Measurements from ENCODE around the gene SMIM26.
"Not testable (repeated sequence)": the region's sequence is repeated elsewhere in the genome, so short reads cannot be mapped to it uniquely, and the experiment has no call there.

The SMIM26 gene, protein sequence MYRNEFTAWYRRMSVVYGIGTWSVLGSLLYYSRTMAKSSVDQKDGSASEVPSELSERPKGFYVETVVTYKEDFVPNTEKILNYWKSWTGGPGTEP

DNA sequence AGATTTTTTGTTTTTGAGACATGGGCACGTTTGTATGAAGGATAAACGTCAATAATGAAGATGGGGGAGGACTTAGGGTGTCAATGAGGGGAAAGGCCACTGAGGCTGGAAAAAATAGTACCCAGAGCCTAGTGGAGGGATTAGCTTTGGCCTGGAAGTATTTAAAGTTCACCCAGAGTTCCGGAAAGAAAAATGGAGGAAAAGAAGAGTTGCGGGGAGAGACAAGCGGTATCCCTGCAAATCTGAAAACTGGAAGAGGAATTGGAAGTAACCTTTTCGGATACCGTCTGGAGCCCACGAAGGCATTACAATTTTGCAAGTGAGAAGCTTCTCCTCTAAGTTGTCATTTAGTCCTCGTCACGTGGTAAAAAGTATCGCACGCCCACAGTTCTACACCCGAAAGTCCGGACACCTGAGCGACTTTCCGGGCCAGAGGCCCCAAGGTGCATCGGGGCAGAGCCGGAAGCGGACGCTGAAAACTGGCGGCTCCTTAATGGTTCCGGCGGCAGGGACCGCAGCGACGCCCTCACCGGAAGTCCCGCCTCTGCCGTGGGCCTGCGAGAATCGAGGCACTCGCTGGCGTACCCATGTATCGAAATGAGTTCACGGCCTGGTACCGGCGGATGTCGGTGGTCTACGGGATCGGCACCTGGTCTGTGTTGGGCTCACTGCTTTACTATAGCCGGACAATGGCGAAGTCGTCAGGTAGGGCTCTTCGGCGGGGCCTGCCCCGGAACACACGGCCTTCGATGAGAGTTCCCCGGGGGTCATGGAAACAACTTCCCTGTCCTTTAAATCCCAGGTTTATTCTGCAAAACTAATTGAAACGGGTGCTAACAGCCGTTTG, at the start of gene SMIM26:
TSS of gene SMIM26 (plus strand) at position 541 of the 847 bp plus-strand sequence. CDS start at position 588, 47 bp downstream.
- DNase-seq (ENCODE audit: low read depth in 2 of 2): peak; percentile 86 to 91

DNA sequence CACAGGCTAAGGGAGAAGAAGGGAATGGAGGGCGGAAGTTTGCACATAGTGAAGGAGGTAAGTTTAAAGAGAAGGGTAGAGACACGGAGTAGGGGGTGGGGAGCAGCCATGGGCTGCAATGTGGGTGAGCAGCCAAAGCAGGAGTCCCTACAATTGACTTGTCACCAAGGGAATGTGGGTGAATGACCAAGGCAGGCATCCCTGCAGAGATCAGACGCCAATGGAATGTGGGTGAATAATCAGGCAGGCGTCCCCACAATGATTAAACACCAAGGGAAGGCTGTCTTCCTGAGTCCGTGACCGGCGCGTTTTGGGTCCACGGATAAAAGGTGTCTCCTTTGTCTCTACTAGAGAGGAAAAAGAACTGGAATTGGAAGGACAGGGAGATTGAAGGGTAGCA, 45.2 kb upstream of the SMIM26 start:
- DNase-seq (ENCODE audit: low read depth in 2 of 2): not testable (repeated sequence)

DNA sequence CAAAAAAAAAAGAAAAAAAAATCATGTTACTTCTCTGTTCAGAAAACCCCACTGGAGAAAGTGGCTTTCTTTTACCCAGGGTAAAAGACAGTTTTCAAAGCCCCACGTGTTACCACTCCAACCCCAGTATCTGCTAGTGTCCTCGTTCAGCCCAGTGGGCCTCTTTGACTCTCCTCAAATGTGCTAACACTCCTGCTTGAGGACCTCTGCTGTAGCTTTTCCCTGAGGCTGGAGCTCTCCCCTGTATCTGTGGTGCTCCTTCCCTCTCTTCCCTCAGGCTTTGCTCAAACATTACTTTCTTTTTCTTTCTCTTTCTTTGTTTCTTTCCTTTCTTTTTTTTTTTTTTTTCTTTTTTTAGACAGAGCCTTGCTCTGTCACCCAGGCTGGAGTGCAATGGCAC, 44.2 kb upstream of the SMIM26 start:
- DNase-seq (ENCODE audit: low read depth in 2 of 2): no peak

DNA sequence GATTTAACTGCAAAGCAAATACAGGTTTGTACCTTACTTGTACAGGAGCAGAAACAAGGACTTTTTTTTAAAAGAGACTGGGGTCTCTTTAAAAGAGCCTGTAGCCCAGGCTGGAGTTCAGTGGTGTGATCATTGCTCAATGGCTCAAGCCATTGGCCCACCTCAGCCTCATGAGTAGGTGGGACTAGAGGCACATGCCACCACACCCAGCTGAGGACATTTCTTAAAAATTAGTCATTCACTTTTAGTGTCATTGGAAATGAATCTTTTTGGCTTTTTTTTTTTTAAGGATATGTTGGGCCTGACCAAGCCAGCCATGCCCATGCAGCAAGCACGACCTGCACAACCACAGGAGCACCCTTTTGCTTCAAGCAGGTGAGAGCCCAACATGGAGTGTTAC, 42.6 kb upstream of the SMIM26 start:
- no peak for DNase-seq (ENCODE audit: low read depth in 2 of 2)

DNA sequence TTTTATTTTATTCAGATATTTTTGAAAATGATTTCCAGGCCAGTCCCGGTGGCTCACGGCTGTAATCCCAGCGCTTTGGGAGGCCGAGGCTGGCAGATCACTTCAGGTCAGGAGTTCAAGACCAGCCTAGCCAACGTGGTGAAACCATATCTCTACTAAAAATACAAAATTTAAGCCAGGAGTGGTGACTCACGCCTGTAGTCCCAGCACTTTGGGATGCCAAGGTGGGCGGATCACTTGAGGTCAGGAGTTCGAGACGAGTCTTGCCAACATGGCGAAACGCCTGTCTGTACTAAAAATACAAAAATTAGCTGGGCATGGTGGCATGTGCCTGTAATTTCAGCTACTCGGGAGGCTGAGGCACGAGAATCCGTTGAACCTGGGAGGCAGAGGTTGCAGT, 40.5 kb upstream of the SMIM26 start:
- not testable (repeated sequence) for DNase-seq (ENCODE audit: low read depth in 2 of 2)

DNA sequence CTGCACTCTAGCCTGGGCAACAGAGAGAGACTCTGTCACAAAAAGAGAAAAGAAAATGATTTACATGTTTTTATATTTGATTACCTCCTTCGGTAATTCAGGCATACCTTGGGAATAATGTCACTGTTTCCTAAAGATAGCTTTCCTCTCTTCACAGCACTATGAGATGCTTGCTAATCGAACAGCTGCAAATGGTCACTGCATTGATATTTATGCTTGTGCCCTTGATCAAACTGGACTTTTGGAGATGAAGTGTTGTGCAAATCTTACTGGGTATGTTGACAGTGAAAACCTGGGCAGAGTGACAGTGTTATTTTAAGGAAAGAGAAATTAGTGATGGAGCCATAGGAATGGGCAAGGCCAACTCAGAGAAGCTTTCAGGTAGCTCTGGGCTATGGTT, 39.9 kb upstream of the SMIM26 start:
- DNase-seq (ENCODE audit: low read depth in 2 of 2): no peak

DNA sequence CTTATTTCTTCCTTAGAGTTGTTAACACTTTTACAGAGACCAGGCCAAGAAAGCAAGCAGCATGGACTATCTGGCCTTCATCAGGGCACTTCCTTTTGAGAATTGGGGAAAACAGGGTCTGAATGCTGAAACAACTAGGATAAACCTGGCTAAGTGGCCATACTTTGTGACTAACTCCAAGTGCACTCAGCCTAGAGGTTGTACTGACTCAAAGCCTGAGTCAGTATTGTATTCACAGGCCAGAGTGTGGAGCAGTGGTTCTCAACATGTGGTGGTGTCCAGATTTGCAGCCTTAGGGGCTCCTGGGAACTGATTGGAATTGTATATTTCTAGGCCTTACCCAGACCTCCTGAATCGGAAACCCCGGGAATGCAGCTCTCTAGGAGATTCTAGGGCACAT, 39.4 kb upstream of the SMIM26 start:
- no peak for DNase-seq (ENCODE audit: low read depth in 2 of 2)

DNA sequence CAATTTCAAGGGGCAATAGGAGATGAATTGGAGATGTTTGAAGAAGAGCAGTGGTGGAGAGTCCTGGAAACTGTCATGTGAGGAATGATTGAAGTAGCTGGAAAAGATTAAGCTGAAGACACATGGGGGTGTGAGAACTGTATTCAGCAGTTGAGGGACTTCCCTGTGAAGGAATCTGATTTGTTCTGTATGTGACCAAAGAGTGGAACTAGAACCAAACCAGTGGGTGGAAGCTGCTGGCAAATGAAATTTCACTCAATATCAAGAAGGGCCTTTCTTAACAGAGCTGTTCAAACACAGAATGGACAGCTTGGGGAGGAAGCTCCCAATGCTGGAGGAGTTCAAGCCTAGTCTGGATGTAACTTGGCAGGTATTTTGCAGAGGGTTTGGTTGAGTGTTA, 38.2 kb upstream of the SMIM26 start:
- DNase-seq (ENCODE audit: low read depth in 2 of 2): no peak

DNA sequence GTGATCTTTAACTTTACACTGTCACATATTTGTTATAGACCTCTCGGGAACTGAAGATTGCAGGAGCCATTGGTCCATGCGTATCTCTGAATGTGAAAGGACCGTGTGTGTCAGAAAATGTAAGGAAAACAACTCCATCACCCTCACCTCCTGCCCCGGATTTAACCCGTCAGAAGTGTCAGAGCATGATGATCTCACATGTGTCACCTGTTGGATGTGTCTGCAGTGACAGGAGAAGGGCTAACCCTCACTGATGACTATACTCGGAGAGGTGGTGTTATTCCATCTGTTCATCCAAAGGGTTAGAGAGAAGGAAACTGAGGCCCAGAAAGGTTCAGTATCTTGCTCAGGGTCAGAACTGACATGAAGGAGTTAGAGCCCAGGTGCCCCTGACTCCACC, 34.6 kb upstream of the SMIM26 start:
- DNase-seq (ENCODE audit: low read depth in 2 of 2): no peak

DNA sequence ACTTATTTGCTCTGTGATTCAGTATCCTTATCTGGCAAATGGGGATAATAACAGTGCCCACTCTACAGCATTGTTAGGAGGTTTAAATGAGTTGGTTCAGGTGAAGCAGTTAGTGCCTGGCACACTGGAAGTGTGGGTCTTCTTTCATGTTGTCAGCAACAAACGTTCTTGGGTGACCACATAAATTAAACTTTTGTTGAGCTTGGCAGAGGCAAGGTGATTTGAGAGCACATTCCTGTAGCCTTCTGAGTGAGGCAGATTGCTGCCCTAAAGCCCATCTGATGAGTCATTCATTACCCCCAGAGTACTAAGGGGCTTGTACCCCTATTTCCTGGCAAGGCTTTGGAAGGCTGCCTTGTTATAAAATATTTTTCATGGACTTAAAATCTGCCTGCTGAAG, 33.7 kb upstream of the SMIM26 start:
- DNase-seq (ENCODE audit: low read depth in 2 of 2): no peak

DNA sequence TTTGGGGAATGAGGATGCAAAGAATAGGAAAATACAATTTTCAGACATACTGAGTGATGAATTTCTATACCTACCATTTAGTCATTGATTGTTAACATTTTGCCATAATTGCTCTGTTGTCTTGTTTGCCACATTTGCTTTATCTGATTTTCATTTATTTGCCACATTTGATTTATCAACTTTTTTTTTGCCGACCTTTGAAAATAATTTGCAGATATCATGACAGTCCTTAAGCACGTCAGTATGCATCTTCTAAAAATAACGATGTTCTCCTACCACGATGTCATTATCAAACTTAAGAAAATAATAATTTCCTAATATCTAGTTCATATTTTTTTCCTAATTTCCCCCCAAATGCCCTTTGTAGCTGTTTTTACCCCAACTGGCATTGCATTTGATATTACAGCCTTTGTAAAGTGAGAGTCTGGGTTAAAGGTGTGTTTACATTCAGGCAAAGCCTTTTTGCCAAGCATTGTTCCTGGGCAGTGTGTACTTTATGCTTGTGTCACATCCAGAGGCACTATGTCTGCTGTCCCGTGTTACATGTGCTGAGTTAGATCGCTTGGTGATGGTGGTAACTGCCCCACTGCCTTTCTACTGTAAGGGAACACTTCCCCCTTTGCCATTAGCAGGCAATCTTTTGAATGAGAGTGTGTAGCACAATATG, 33.1 kb upstream of the SMIM26 start:
- no peak for DNase-seq (ENCODE audit: low read depth in 2 of 2)

DNA sequence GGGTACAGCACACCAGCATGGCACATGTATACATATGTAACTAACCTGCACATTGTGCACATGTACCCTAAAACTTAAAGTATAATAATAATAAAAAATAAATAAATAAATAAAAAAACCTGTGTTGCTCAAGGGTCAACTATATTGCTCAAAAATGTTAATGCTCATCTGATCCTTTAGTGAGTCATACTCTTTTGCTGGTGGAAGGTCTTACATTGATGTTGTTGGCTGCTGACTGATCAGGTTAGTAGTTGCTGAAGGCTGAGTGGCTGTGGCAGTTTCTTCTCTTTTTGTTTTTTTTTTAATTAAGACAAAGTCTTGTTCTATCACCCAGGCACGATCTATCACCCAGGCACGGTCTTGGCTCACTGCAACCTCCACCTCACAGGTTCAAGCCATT, 29.6 kb upstream of the SMIM26 start:
- DNase-seq (ENCODE audit: low read depth in 2 of 2): no peak

DNA sequence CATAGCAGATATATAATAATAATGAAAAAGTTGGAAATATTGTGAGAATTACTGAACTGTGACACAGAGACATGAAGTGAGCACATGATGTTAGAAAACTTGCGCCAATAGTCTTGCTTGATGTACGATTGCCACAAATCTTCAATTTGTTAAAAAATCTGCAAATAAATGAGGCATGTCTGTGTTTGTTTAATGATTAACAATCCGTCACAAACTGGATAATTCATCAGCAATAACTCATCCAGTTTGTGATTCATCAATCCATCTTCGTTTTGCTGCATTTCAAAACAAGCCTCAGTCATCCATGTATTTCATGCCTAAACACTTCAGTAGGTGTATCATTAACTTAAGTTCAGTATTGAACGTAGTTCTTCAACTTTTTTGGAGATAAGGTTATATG, 25.5 kb upstream of the SMIM26 start:
- DNase-seq (ENCODE audit: low read depth in 2 of 2): no peak

DNA sequence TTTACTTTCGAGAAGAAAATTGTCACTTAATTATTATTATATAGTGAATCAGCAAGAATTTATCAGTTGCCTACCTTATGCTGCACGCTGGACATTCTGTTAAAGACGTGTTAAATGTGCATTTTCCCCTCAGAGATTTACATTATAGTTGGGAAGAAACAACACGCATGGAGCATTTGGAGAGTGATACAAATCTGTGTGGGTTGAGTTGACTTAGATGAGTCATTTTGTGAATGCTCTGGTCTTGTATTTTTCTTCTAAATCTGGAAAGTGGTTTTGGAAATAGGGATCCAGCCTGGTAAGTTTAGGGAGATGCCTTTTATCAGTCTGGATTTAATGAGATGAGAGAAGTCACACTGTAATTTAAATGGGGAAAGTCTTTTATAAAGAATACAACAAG, 24.0 kb upstream of the SMIM26 start:
- DNase-seq (ENCODE audit: low read depth in 2 of 2): no peak

DNA sequence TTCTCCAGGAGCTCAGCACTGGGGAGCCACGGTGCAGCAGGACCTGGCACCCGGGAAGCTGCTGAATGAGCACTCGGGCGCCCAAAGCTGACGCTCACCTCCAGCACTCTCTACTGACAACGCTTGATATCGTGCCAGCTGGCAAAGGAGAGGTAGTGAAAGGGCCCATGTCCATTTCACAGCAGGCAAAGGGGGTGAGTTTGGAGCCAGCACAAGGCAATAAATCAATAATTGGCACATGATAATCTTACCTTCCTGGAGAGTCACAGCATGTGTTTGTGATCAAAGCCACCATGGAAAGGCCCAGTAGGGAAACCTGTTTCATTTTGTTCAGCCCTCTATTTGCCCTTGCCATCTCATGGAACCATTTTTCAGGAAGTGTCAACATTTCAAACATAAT, 23.3 kb upstream of the SMIM26 start:
- no peak for DNase-seq (ENCODE audit: low read depth in 2 of 2)

DNA sequence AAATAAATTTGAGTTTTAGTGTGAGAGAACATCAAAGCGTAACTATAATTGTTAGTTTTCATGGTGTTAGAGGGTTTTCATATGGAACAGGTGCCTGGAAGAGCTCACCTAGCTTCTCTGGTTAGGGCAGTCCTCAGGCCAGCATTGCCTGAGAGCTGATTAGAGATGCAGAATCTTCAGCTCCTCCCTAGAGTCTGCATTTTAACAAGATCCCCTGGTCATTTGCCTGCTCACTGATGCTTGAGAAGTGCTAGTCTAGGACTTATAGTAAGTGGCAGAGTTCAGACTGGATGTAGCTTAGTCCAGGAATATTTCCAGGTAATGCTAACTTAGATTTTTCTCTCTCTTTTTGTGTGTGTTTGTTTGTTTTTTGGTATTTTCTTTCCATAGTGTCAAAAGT, 21.7 kb upstream of the SMIM26 start:
- no peak for DNase-seq (ENCODE audit: low read depth in 2 of 2)

DNA sequence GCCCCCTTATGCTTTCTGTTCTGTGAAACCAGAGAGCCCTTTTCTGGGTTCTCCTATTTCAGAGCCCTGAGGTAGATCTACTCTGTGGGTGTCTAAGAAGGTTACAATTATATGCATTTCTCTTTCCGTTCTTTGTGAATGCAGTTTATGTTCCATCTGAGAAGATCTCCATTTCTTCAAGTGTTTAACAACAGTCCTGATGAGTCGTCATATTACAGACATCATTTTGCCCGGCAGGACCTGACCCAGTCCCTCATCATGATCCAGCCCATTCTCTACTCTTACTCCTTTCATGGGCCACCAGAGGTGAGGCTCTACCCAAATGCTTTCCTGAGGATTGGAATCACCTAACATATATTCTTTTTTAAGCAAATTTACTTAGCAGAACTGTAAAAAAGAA, 18.8 kb upstream of the SMIM26 start:
- no peak for DNase-seq (ENCODE audit: low read depth in 2 of 2)

DNA sequence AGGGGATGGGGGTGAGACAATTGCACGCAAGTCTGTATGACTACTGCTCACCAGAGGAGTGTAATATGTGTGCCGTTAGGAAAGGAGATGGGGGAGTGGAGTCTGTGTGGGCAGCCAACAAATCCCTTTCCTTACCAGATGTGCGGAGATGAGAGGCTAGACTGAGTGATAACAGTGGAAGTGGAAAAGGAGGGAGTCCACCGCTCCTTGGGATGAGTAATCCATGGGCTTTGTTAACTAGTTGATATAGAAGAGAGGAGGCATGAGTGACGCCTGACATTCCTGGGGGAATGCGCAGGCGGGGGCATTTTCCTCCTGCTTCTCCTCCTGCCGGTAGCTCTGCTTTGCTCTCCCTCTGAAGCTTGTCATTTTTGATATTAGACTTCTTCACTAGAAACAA, 13.5 kb upstream of the SMIM26 start:
- DNase-seq (ENCODE audit: low read depth in 2 of 2): no peak

DNA sequence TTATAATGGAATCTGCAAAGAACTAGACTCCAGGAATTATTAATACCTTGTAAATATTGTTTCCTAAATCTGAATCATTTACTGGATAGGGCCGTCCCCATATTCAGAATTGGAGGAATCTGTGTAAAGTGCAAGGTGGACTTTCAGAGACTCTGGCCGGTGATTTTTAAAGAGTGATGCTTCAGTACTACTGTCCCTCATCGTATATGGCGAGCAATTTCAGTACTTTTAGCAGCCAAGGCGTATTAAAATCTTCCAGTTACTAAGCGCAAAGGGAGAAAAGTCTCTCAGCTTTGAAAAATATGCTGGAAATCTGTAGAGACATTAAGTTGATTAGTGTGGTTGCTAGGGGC, 483 bp downstream of the SMIM26 start:
- DNase-seq (ENCODE audit: low read depth in 2 of 2): no peak

DNA sequence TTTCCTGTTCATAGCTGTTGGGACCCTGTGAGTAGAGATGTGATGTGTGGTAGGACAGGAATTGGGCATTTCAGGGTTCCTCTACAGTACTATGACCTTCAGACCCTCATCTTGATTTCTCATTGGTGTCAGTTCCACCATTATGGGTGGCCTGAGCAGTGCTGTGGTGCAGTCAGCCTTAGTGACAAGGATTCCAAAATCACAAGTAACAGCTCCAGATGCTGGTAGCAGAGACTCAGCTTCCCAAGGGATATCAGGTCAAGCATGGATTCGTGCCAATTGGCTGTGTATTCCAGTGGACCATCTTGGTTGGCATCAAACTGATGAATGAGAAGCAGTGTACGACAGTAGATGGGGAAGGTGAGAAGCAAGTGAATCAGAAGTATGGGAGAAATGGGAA, 3.8 kb downstream of the SMIM26 start:
- DNase-seq (ENCODE audit: low read depth in 2 of 2): no peak

DNA sequence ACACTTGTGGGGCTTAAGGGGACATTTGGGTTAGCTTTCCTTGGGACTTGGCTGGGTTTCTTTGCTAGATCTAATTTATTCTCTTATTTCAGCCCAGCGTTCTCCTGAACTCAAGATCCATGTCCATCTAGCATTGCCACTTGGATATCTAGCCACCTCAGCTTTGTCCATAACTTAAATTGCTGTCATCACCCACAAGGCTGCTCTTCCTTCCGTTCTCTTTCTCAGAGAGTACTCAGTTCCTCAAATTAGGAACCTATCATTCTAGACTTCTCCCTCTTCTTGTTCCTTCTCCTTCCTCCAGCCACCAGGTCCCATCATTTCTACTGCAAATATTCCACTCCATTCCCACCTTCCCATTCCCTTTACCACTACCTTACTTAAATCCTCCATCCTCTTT, 4.3 kb downstream of the SMIM26 start:
- no peak for DNase-seq (ENCODE audit: low read depth in 2 of 2)

DNA sequence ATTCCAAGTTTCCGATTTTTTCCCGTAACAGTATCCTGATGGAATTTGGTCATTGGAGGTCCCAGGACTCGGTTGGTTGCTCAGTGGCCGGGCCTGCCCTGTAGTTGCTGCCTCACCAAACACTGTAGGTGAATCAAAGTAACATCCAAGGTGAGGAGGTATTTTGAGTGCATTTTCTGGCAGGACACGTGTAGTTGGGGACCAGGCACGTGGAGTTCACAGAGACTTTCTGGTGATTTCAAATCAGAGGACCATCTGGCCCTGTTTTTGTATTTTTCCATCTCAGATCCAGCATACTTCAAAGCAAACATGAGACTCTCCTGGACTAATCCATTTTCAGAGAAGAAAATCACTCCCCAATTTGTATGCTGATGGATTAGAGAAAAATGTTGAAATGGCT, 10.7 kb downstream of the SMIM26 start:
- no peak for DNase-seq (ENCODE audit: low read depth in 2 of 2)

DNA sequence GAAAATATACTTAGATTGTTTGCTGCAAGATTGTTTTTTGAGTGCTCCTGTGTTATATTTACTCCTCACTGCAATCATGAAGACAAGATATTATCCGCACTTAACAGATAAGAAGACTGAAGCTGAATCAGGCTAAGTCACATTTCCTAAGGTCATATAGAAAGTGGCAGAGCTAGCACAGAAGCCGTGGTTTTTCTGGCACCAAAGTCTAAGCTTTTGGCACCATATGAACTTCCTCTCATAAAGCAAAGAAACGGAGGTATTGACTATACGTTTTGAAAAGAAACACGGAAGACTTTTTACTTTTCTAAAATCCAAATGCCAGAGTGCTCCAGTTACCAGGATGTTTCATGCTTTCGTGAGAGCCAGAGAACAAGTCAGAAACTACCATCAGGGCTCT, 11.3 kb downstream of the SMIM26 start:
- no peak for DNase-seq (ENCODE audit: low read depth in 2 of 2)
